CD4-positive, alpha-beta T cell treated with Interferon alpha-2 for 1 hour (primary cell): ENCODE results near the gene CCDC127.
"Not testable (repeated sequence)": the region's sequence is repeated elsewhere in the genome, so short reads cannot be mapped to it uniquely, and the experiment has no call there.

Experiments used
- DNase-seq, 2 donors: peaks; one replicate each; pipeline ENCODE4 v3.0.0-alpha.2; 2020 to 2022

CCDC127 gene

GRCh38 chr5:171801-172331 lies 46.1 kb downstream of the CCDC127 start:
- DNase-seq: no peak

GRCh38 chr5:170971-171800 lies 46.8 kb downstream of the CCDC127 start:
- DNase-seq: no peak

GRCh38 chr5:169728-170094 lies 48.2 kb downstream of the CCDC127 start:
- DNase-seq: no peak

- no peak for DNase-seq
Observed at GRCh38 chr5:169071-169727, 48.8 kb downstream of the CCDC127 start.

GRCh38 chr5:167982-168660 lies 49.8 kb downstream of the CCDC127 start:
- no peak for DNase-seq

GRCh38 chr5:167511-167910 lies 50.4 kb downstream of the CCDC127 start:
- no peak for DNase-seq

GRCh38 chr5:166441-167372 lies 51.2 kb downstream of the CCDC127 start:
- DNase-seq: no peak

GRCh38 chr5:164783-165182 lies 53.2 kb downstream of the CCDC127 start:
- not testable (repeated sequence) for DNase-seq

GRCh38 chr5:164244-164643 lies 53.7 kb downstream of the CCDC127 start:
- no peak for DNase-seq

- DNase-seq: no peak
Observed at GRCh38 chr5:163841-164240, 54.1 kb downstream of the CCDC127 start.

- DNase-seq: no peak
Observed at GRCh38 chr5:163338-163620, 54.7 kb downstream of the CCDC127 start.

- DNase-seq: no peak
Observed at GRCh38 chr5:162565-163337, 55.2 kb downstream of the CCDC127 start.

- DNase-seq: no peak
Observed at GRCh38 chr5:162190-162564, 55.8 kb downstream of the CCDC127 start.

- DNase-seq: no peak
Observed at GRCh38 chr5:161803-162110, 56.2 kb downstream of the CCDC127 start.

GRCh38 chr5:160921-161802 lies 56.8 kb downstream of the CCDC127 start:
- DNase-seq: no peak

GRCh38 chr5:160173-160510 lies 57.8 kb downstream of the CCDC127 start:
- DNase-seq: no peak

GRCh38 chr5:159448-160172 lies 58.3 kb downstream of the CCDC127 start:
- DNase-seq: no peak

GRCh38 chr5:158807-159447 lies 59.0 kb downstream of the CCDC127 start:
- no peak for DNase-seq

GRCh38 chr5:157801-158200 lies 60.2 kb downstream of the CCDC127 start:
- no peak for DNase-seq

- no peak for DNase-seq
Observed at GRCh38 chr5:157126-157715, 60.7 kb downstream of the CCDC127 start.
